Measurements from ENCODE around the gene HELZ.

DNA sequence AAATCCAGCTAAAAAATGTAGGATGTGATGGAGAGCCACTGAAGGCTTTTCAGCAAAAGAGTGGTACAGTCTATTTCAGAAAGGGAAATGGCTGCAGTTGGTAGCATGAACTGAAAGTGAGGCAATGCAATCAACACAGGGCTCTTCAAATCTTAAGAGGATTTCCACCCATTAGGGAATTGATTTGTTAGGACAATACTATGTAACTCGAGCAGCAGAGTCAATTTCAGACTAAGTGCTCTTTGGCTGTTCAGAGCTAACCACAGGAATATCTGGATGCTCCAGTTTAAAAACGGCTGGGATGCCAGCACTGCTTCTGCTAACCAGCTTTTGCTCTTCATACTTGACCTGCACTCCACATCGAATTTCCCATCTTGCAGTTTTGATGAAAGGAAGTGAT lies 176.0 kb downstream of the HELZ start:
- TF ChIP-seq CTCF (IDR thresholded peaks at IDR 0.05; ENCODE audit: insufficient read depth, low read depth, low read length) = no peak
- no peak for TF ChIP-seq EZH2 (IDR thresholded peaks at IDR 0.05; ENCODE audit: insufficient read depth, low read length)
